HepG2 (cell line): Measurements from ENCODE around the gene MLLT10. TPM values are rescaled to one million over a fixed set of nuclear protein-coding genes. Genes with fewer than 3 reads are reported as not detected.

ENCODE experiments used
- CSRNP1 ChIP-seq: sonication (generic); formaldehyde crosslinking; IDR thresholded peaks from 2 replicates; pipeline ENCODE4 v1.8.1; 2023; ENCODE audit warnings: mild to moderate bottlenecking, missing genetic modification reagents
- FOXC1 ChIP-seq: sonication (generic); formaldehyde crosslinking; IDR thresholded peaks from 2 replicates; pipeline ENCODE4 v1.8.0; 2022; ENCODE audit warnings: mild to moderate bottlenecking, missing genetic modification reagents, borderline replicate concordance
- HMGA1 ChIP-seq: sonication (generic); formaldehyde crosslinking; conservative IDR thresholded peaks from 2 replicates; pipeline ENCODE4 v1.4.0; 2020; ENCODE audit warnings: missing genetic modification reagents
- HOXA3 ChIP-seq: sonication (generic); formaldehyde crosslinking; IDR thresholded peaks from 2 replicates; pipeline ENCODE4 v1.5.0; 2020; ENCODE audit warnings: missing genetic modification reagents
- PBX2 ChIP-seq: IDR thresholded peaks from 2 replicates; pipeline ENCODE4 v1.6.1; 2016; ENCODE audit warnings: control low read depth
- PLSCR1 ChIP-seq: sonication (generic); formaldehyde crosslinking; IDR thresholded peaks from 2 replicates; pipeline ENCODE4 v1.5.0; 2020; ENCODE audit warnings: missing genetic modification reagents, mild to moderate bottlenecking, borderline replicate concordance
- REPIN1 ChIP-seq: sonication (generic); formaldehyde crosslinking; IDR thresholded peaks from 2 replicates; pipeline ENCODE4 v1.8.0; 2022; ENCODE audit warnings: missing genetic modification reagents, low read depth, mild to moderate bottlenecking, borderline replicate concordance
- SIX4 ChIP-seq: sonication (generic); formaldehyde crosslinking; IDR thresholded peaks from 2 replicates; pipeline ENCODE4 v1.4.0; 2020; ENCODE audit warnings: missing genetic modification reagents
- SP1 ChIP-seq, 2 experiments: fragments of 450-650 bp in 1 of 2; sonication (generic) in 1 of 2; formaldehyde crosslinking in 1 of 2; IDR thresholded peaks; 2 replicates each; pipeline versions ENCODE4 v1.4.0 to v1.6.1; 2016 to 2020; ENCODE audit warnings: missing genetic modification reagents in 1 of 2
- TFAP4 ChIP-seq: sonication (generic); IDR thresholded peaks from 2 replicates; pipeline ENCODE4 v1.6.1; 2016; ENCODE audit warnings: low read depth, borderline replicate concordance
- ZFP91 ChIP-seq: sonication (generic); formaldehyde crosslinking; IDR thresholded peaks from 2 replicates; pipeline ENCODE4 v1.9.0; 2022; ENCODE audit warnings: missing genetic modification reagents, mild to moderate bottlenecking, borderline replicate concordance
- ZNF12 ChIP-seq: sonication (generic); formaldehyde crosslinking; IDR thresholded peaks from 2 replicates; pipeline ENCODE4 v1.5.0; 2020; ENCODE audit warnings: missing genetic modification reagents
- ZNF317 ChIP-seq: sonication (generic); formaldehyde crosslinking; IDR thresholded peaks from 2 replicates; pipeline ENCODE4 v1.5.0; 2020; ENCODE audit warnings: mild to moderate bottlenecking, missing genetic modification reagents
- ZNF652 ChIP-seq: IDR thresholded peaks from 2 replicates; pipeline ENCODE4 v1.6.1; 2016; ENCODE audit warnings: low read depth, borderline replicate concordance
- ZNF740 ChIP-seq: sonication (generic); formaldehyde crosslinking; IDR thresholded peaks from 2 replicates; pipeline ENCODE4 v1.4.0; 2020; ENCODE audit warnings: missing genetic modification reagents
- ZNF841 ChIP-seq: sonication (generic); formaldehyde crosslinking; IDR thresholded peaks from 2 replicates; pipeline ENCODE4 v1.8.1; 2023; ENCODE audit warnings: missing genetic modification reagents, borderline replicate concordance
- ZUFSP ChIP-seq: sonication (generic); formaldehyde crosslinking; IDR thresholded peaks from 2 replicates; pipeline ENCODE4 v1.9.0; 2021; ENCODE audit warnings: missing genetic modification reagents, mild to moderate bottlenecking, borderline replicate concordance
- polyA plus RNA-seq, 8 experiments: library from polyadenylated mRNA; depleted of rRNA in 3 of 8; stranded (reverse) in 7 of 8; unstranded in 1 of 8; fragments of >200 nt; fragmentation: Illumina TruSeq in 4 of 8; extraction: Trizol in 4 of 8; gene quantifications; 2 replicates each; pipeline versions ENCODE4 v1.2.1 to v1.2.3, GENCODE V29; 2011 to 2016; ENCODE audit warnings: low read depth in 4 of 8, missing spikeins in 1 of 8, mixed read lengths in 1 of 8; ENCODE audit not compliant: insufficient read depth in 1 of 8
- total RNA-seq, 5 experiments: library from RNA; depleted of rRNA; stranded (reverse); fragments of >200 nt; fragmentation: Illumina TruSeq; extraction: Trizol; gene quantifications; 2 replicates each; pipeline ENCODE4 v1.2.3, GENCODE V29; 2016; ENCODE audit warnings: low read depth in 1 of 5

MLLT10 gene
- total and polyA plus RNA-seq, 2 of the 13 experiments (the other 11 are each of a cell fraction or from before 2014, with no cell fraction given), result 51.3 to 84.1 TPM

- TF ChIP-seq ZNF841 (no peak), ZNF317 (CRISPR knock-in tag) (0 out of 2 replicates have a peak, but pooled peaks have one; percentile 9), FOXC1 (CRISPR knock-in tag) (no peak), HOXA3 (peak; percentile 37; the same call in 1 of the 2 replicates), TFAP4 (peak; percentile 89), SIX4 (no peak), ZUFSP (no peak), ZFP91 (no peak), SP1 (IDR thresholded peaks at IDR 0.05) (no peak), SP1 (CRISPR knock-in tag; IDR thresholded peaks at IDR 0.05) (no peak), HMGA1 (CRISPR knock-in tag) (no peak), REPIN1 (no peak), CSRNP1 (CRISPR knock-in tag) (0 out of 2 replicates have a peak, but pooled peaks have one; percentile 35), ZNF652 (CRISPR knock-in tag) (no peak), PLSCR1 (CRISPR knock-in tag) (no peak), ZNF12 (CRISPR knock-in tag) (no peak), PBX2 (CRISPR knock-in tag) (peak; percentile 78), ZNF740 (CRISPR knock-in tag) (no peak)
These were observed 220.5 kb downstream of the MLLT10 start (continued) for GRCh38 chr10:21754410-21755011.
